B cell (primary cell): Measurements from ENCODE around the gene SEMA6C. TPM values are rescaled to one million over a fixed set of nuclear protein-coding genes. Genes with fewer than 3 reads are reported as not detected.
"Not testable (repeated sequence)": the region's sequence is repeated elsewhere in the genome, so short reads cannot be mapped to it uniquely, and the experiment has no call there.

Experiments used
- ATAC-seq: fragments of 200-7000 bp; cut with Tn5 transposase; one replicate; pipeline ENCODE4 v1.10.0; 2021; ENCODE audit warnings: low read depth, mild to moderate bottlenecking, moderate number of reproducible peaks, moderate library complexity
- CTCF ChIA-PET: fragments of 350-600 bp; sonication (Branson Sonifier 250); formaldehyde crosslinking; loops from one replicate; lab custom pipeline; 2021; ENCODE audit warnings: antibody characterized with exemption, inconsistent platforms; lab: Charles Lee
- POLR2A ChIA-PET: fragments of 350-600 bp; sonication (Branson Sonifier 250); formaldehyde crosslinking; loops from one replicate; lab custom pipeline; 2021; ENCODE audit warnings: antibody characterized with exemption; lab: Charles Lee
- DNase-seq: peaks from one replicate; pipeline ENCODE4 v3.0.0; 2013
- H2AFZ ChIP-seq: 2 replicates; pipeline ENCODE4 v1.6.1; 2012; ENCODE audit warnings: mild to moderate bottlenecking, low read depth, low read length; ENCODE audit not compliant: insufficient read depth, poor library complexity, severe bottlenecking
- H3K27ac ChIP-seq, 2 donors: 1 replicate in 1 of 2; 2 replicates in 1 of 2; pipeline ENCODE4 v1.5.1; 2012 to 2013; ENCODE audit warnings: low read length in 2 of 2, mild to moderate bottlenecking in 2 of 2, moderate library complexity in 1 of 2
- H3K27me3 ChIP-seq, 4 experiments: fragments of 200-600 bp in 1 of 4; sonication (generic) in 1 of 4; replicated peaks in 1 of 4; 1 replicate in 2 of 4; 2 replicates in 2 of 4; pipeline versions ENCODE4 v1.6.1 to v1.7.0; 2013 to 2016; ENCODE audit warnings: low read length in 3 of 4, mild to moderate bottlenecking in 2 of 4, mixed read lengths in 1 of 4, moderate library complexity in 1 of 4; ENCODE audit not compliant: insufficient read depth in 4 of 4, control insufficient read depth in 3 of 4; ENCODE audit errors: control extremely low read depth in 1 of 4
- H3K36me3 ChIP-seq, 2 experiments: replicated peaks in 1 of 2; 1 replicate in 1 of 2; 2 replicates in 1 of 2; pipeline versions ENCODE4 v1.6.1 to v1.7.1; 2013; ENCODE audit warnings: low read length in 1 of 2; ENCODE audit not compliant: insufficient read depth in 2 of 2, control insufficient read depth in 1 of 2; ENCODE audit errors: control extremely low read depth in 1 of 2, extremely low read depth in 1 of 2
- H3K4me1 ChIP-seq, 2 donors: fragments of 200-600 bp in 1 of 2; sonication (generic) in 1 of 2; 1 replicate in 1 of 2; 2 replicates in 1 of 2; pipeline versions ENCODE4 v1.5.1 to v1.6.1; 2013 to 2017; ENCODE audit warnings: low read length in 2 of 2; ENCODE audit not compliant: control insufficient read depth in 2 of 2, insufficient read depth in 2 of 2
- H3K4me2 ChIP-seq: replicated peaks from 2 replicates; pipeline ENCODE3; 2012; ENCODE audit warnings: mild to moderate bottlenecking, low read depth, low read length; ENCODE audit not compliant: poor library complexity, severe bottlenecking
- H3K4me3 ChIP-seq, 5 experiments: fragments of 200-600 bp in 1 of 5; sonication (generic) in 1 of 5; 1 replicate in 3 of 5; 2 replicates in 2 of 5; pipeline versions ENCODE4 v1.5.1 to v1.7.0; 2011 to 2016; ENCODE audit warnings: low read length in 4 of 5, mild to moderate bottlenecking in 4 of 5, low read depth in 2 of 5, control low read depth in 1 of 5, moderate library complexity in 1 of 5; ENCODE audit not compliant: insufficient read depth in 1 of 5; ENCODE audit errors: control extremely low read depth in 1 of 5, extremely low read depth in 1 of 5
- H3K79me2 ChIP-seq: fragments of 200-600 bp; sonication (generic); one replicate; pipeline ENCODE4 v1.6.0; 2016; ENCODE audit warnings: low read length; ENCODE audit not compliant: control insufficient read depth, insufficient read depth
- H3K9ac ChIP-seq: fragments of 200-600 bp; sonication (generic); 2 replicates; pipeline ENCODE4 v1.6.1; 2017; ENCODE audit warnings: mild to moderate bottlenecking, low read length, moderate library complexity
- H3K9me3 ChIP-seq, 3 donors: one replicate each; pipeline versions ENCODE4 v1.6.1 to v1.7.1; 2013; ENCODE audit warnings: low read length in 2 of 3; ENCODE audit not compliant: control insufficient read depth in 2 of 3, insufficient read depth in 1 of 3; ENCODE audit errors: control extremely low read depth in 1 of 3
- H4K20me1 ChIP-seq: 2 replicates; pipeline ENCODE4 v1.6.0; 2012; ENCODE audit warnings: mild to moderate bottlenecking, low read length; ENCODE audit not compliant: insufficient read depth, control insufficient read depth, poor library complexity, severe bottlenecking
- H3K27ac Mint-ChIP-seq: one replicate; pipeline ENCODE4 v1.8.0; 2021; ENCODE audit warnings: mixed read lengths
- H3K27me3 Mint-ChIP-seq: one replicate; pipeline ENCODE4 v1.8.0; 2021; ENCODE audit warnings: mixed read lengths
- H3K4me1 Mint-ChIP-seq: one replicate; pipeline ENCODE4 v1.8.0; 2021; ENCODE audit warnings: mixed read lengths
- H3K4me3 Mint-ChIP-seq: one replicate; pipeline ENCODE4 v1.8.0; 2021; ENCODE audit warnings: mixed read lengths
- H3K9me3 Mint-ChIP-seq: one replicate; pipeline ENCODE4 v1.8.0; 2022; ENCODE audit warnings: mixed read lengths; ENCODE audit not compliant: insufficient read depth
- EZH2 ChIP-seq: IDR thresholded peaks from 2 replicates; pipeline ENCODE4 v1.6.1; 2012; ENCODE audit warnings: borderline replicate concordance, low read depth, mild to moderate bottlenecking, moderate library complexity, low read length; ENCODE audit not compliant: insufficient read depth, poor library complexity, severe bottlenecking
- WGBS: methylation state at CpG from one replicate; pipeline ENCODE4 v1.1.5; 2013; ENCODE audit warnings: missing lambda C conversion rate; ENCODE audit not compliant: insufficient coverage; 5-methylcytosine and 5-hydroxymethylcytosine counted together
- intact Hi-C: fragments of 100-400 bp; cut with micrococcal nuclease; formaldehyde crosslinking; loops from one replicate; pipeline ENCODE4 v1.10.0; 2022
- polyA plus RNA-seq: library from polyadenylated mRNA; depleted of rRNA; stranded (reverse); fragments of >200 nt; gene quantifications from 2 replicates; pipeline ENCODE4 v1.2.3, GENCODE V29; 2012
- total RNA-seq, 2 donors: library from RNA; stranded (reverse); fragments of 120-200 nt in 1 of 2; gene quantifications; 1 replicate in 1 of 2; 2 replicates in 1 of 2; pipeline versions ENCODE4 v1.2.3 to v1.2.4, GENCODE V29; 2013 to 2022
- TF ChIP-seq, protein P1 (sequence below): fragments of 200-600 bp; IDR thresholded peaks from one replicate; pipeline ENCODE4 v1.8.0; 2022; ENCODE audit warnings: antibody characterized with exemption, mild to moderate bottlenecking

The SEMA6C gene
- total and polyA plus RNA-seq, 2 donors (not counting 1 experiment from before 2014, with no cell fraction given) = 0.86 to 1.3 TPM

DNA sequence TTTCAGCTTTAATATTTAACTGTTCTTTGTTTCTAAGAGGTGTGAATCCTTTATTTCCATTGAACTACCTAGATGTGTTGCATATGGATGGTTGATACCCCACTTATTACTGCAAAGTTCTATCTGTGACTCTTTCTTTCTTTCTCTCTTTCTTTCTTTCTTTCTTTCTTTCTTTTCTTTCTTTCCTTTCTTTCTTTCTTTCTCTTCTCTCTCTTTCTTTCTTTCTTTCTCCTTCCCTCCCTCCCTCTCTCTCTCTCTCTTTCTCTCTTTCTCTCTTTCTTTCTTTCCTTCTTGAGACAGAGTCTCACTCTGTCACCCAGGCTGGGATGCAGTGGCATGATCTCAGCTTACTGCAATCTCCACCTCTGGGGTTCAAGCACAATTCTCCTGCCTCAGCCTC, 41.8 kb downstream of the SEMA6C start:
- Histone ChIP-seq H3K27me3 (no peaks in the 10 kb centered on the region), H3K4me3 (no peak overlapping the region), H3K9me3 (no peaks in the 10 kb centered on the region), H4K20me1 (no peaks in the 10 kb centered on the region), H3K9ac (no peak overlapping the region), H3K36me3 (peaks cover 0 to 18% of the 10 kb centered on the region in 2 experiments), H3K4me2 (no peak overlapping the region), H2AFZ (no peak overlapping the region), H3K27ac (no peak overlapping the region), H3K4me1 (no peaks in the 10 kb centered on the region), H3K79me2 (no peaks in the 10 kb centered on the region)
- H3K4me1 Mint-ChIP-seq = no peaks in the 10 kb centered on the region
- no peaks in the 10 kb centered on the region for H3K27me3 Mint-ChIP-seq
- POLR2A ChIA-PET = no interaction called here
- no peak for ATAC-seq
- CTCF ChIA-PET = interaction anchor here (0.7 to 10.3 kb wide), 2 partner anchors 50 to 158 kb away, joined by 4 to 227 read pairs; partner anchors contain the start of gene TNFAIP8L2
- no peaks in the 10 kb centered on the region for H3K9me3 Mint-ChIP-seq
- intact Hi-C loops = no loop called here
- H3K27ac Mint-ChIP-seq = no peak overlapping the region
- no peak overlapping the region for H3K4me3 Mint-ChIP-seq
- no peak for DNase-seq
- TF ChIP-seq, protein P1, sequence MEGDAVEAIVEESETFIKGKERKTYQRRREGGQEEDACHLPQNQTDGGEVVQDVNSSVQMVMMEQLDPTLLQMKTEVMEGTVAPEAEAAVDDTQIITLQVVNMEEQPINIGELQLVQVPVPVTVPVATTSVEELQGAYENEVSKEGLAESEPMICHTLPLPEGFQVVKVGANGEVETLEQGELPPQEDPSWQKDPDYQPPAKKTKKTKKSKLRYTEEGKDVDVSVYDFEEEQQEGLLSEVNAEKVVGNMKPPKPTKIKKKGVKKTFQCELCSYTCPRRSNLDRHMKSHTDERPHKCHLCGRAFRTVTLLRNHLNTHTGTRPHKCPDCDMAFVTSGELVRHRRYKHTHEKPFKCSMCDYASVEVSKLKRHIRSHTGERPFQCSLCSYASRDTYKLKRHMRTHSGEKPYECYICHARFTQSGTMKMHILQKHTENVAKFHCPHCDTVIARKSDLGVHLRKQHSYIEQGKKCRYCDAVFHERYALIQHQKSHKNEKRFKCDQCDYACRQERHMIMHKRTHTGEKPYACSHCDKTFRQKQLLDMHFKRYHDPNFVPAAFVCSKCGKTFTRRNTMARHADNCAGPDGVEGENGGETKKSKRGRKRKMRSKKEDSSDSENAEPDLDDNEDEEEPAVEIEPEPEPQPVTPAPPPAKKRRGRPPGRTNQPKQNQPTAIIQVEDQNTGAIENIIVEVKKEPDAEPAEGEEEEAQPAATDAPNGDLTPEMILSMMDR = no peak
- no peak for TF ChIP-seq EZH2

DNA sequence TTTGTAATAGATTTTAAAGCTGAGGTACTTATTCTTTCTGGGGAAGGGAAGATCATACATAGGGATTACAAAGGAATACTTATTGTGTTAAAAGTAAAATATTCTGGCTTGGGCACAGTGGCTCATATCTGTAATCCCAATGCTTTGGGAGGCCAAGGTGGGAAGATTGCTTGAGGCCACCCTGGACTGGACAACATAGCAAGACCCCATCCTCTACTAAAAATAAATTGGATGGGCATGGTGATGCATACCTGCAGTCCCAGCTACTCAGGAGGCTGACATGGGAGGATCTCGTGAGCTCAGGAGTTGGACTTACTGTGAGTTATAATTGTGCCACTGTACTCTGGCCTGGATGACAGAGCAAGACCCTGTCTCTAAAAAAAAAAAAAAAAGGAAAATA, 48.3 kb downstream of the SEMA6C start:
- POLR2A ChIA-PET = interaction anchor here (0.6 kb wide), 1 partner anchor 8 kb away, joined by 3 read pairs; no protein-coding TSS in a partner anchor
- WGBS = no CpG with 5 or more reads among the region's 1 CpG
- H3K27ac Mint-ChIP-seq = no peak overlapping the region

DNA sequence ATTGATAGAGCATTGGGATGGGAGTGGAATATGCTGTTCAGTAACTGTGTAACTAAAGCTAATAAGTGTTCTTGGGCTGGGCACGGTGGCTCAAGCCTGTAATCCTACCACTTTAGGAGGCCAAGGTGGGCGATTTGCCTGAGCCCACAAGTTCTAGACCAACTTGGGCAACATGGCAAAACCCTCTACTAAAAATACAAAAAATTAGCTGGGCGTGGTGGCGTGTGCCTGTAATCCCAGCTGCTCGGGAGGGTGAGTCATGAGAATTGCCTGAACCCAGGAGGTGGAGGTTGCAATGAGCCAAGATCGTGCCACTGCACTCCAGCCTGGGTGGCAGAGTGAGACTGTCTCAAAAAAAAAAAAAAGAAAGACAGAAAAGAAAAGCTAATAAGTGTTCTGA, 49.0 kb downstream of the SEMA6C start:
- intact Hi-C loops, ATAC-seq, H3K27me3 Mint-ChIP-seq, H3K9me3 ChIP-seq, H3K79me2 ChIP-seq, H3K4me3 Mint-ChIP-seq, POLR2A ChIA-PET, DNase-seq, H3K4me1 ChIP-seq, H3K36me3 ChIP-seq, H3K9ac ChIP-seq, H3K27me3 ChIP-seq, H3K27ac Mint-ChIP-seq, H2AFZ ChIP-seq, H3K9me3 Mint-ChIP-seq, H3K4me1 Mint-ChIP-seq, H3K27ac ChIP-seq, H4K20me1 ChIP-seq, H3K4me2 ChIP-seq, H3K4me3 ChIP-seq: not testable (repeated sequence)
- CTCF ChIA-PET = interaction anchor here (0.6 to 10.3 kb wide), 3 partner anchors 9 to 57 kb away, joined by 3 to 227 read pairs (median 4); partner anchors contain the start of gene TNFAIP8L2
- WGBS = 94% methylated on average over 5 of the region's 6 CpGs

More for the DNA sequence above, 48.3 kb downstream of the SEMA6C start:
- Mint-ChIP-seq H3K4me1 (no peaks in the 10 kb centered on the region), H3K27me3 (no peaks in the 10 kb centered on the region), H3K9me3 (no peaks in the 10 kb centered on the region), H3K4me3 (no peak overlapping the region)
- Histone ChIP-seq H3K27me3 (no peaks in the 10 kb centered on the region), H2AFZ (no peak overlapping the region), H3K4me3 (no peak overlapping the region), H3K9ac (no peak overlapping the region), H3K4me1 (no peaks in the 10 kb centered on the region), H4K20me1 (no peaks in the 10 kb centered on the region), H3K27ac (no peak overlapping the region), H3K36me3 (peaks cover 0 to 1% of the 10 kb centered on the region in 2 experiments), H3K4me2 (no peak overlapping the region), H3K9me3 (no peaks in the 10 kb centered on the region), H3K79me2 (no peaks in the 10 kb centered on the region)
- no peak for ATAC-seq
- intact Hi-C loops = loop anchor here (2.0 kb wide), 1 partner anchor 39 kb away; the partner anchor contains the start of gene CDC42SE1
- no peak for TF ChIP-seq EZH2
- TF ChIP-seq, protein P1 = no peak
- CTCF ChIA-PET = interaction anchor here (0.6 to 10.3 kb wide), 2 partner anchors 17 to 57 kb away, joined by 4 to 227 read pairs; partner anchors contain the start of gene TNFAIP8L2
- no peak for DNase-seq
